Measurements from ENCODE around the gene IGHMBP2. TPM values are rescaled to one million over a fixed set of nuclear protein-coding genes. Genes with fewer than 3 reads are reported as not detected.

Gene IGHMBP2
- total RNA-seq, 1 donor from 2014 or later, result 32.0 TPM

DNA sequence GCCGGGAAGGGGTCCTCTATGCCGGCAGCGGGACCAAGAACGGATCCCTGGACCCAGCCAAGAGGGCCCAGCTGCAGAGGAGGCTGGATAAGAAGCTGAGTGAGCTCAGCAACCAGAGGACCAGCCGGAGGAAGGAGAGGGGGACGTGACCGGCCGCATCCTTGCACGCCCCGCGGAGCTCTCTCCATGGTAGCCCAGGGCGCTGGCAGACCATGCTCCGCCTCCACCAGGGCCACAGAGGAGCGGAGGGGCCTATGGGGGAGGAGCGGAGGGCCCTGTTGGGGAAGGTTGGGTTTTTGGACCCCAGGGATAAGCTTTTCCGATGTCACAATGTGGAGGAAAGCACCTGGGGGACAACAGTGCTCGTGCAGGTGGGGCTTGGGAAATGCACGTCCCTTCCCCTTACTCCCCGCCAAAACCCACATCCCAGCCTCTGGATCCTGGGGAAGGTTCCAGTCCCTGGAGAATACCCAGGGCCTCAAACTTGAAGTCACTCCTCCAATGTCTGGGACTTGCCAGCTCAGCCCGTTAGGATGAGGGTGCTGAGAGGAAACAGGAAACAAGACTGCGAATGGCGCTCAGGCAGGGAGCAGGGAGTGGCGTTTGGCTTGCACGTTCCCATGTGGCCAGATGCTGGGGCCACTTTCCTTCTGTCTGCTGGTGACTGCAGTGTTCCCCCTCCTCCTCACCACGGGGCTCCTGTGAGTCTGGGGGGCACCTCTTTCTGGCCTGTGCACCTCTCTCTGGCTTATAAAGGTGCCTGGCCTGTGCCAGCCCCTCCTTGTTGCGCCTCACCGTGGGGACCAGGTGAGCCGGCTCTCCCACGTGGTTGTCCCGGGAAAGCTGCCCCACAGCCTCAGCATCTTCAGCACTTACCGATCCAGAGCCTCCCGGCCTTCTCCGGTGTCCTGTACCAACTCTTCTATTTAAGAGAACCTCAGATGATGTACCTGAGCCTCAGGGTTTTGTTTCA lies 36.2 kb downstream of the IGHMBP2 start:
- intact Hi-C loops (cut with micrococcal nuclease), result no loop called here

DNA sequence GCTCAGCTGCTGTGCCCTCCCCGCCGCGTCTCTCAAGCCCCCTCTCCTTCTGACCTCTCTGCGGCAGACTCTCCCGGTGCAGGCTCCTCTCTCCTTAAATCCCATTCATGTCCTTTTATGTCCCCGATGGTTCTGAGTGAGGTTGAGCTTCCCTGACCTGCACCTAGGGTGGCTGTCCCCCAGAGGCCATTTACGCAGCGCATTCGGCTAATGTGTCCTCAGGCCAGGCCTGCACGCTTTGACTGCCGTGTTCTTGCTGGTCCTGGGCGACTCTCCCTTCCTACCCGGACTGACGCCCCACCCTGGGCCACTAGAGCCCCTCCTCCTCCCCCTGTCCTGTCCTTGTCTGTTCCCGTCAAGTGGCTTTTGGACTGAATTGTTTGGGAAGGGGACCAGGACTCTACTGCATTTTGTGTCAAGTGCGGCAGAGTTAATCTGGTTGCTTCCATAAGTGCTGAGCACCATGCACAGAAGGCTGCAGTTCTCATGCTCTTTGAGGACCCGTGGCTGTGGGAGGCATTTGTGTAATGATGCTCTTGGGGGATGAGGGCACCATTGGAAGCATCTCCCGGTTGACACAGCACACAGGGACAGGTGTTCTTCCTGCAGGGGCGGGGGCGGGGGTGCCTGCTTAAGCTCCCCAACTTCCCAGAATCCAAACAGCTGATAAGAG lies 37.1 kb downstream of the IGHMBP2 start:
- intact Hi-C loops (cut with micrococcal nuclease), result no loop called here

DNA sequence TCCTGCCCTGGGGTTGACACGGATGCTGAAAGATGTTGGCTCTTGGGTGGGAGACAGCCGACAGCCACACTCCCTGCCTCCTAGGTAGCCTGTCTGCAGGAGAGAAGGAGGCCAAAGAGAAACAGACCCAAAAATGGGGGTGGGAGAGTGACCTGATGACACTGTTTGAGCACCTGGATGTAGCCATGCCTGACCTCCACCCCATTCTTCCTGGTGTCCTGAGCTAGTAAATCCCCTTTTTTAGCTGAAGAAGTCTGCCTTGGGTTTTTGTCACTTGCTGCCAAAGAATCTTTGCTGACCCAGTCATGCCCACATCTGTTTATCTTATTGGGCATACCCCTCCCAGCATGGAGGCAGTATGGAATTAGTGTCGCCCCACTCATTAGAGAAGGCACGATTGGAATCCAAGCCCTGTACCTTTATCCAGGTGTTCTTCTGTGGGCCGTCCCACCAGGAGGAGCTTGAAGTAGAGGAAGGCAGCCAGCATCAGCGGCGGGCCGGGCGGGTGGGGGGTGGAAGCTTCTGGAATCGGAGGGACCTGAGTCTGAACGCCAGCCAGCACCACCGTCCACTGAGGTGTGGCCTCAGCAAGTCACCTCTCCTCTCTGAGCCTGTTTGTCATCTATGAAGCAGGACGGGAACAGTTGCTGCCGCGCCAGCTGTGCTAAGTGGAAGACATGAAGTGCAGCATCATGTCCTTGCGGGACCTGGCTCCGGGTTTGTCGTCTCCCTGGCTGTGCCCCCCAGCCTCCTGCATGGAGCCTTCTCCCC lies 37.8 kb downstream of the IGHMBP2 start:
- intact Hi-C loops (cut with micrococcal nuclease), result no loop called here

DNA sequence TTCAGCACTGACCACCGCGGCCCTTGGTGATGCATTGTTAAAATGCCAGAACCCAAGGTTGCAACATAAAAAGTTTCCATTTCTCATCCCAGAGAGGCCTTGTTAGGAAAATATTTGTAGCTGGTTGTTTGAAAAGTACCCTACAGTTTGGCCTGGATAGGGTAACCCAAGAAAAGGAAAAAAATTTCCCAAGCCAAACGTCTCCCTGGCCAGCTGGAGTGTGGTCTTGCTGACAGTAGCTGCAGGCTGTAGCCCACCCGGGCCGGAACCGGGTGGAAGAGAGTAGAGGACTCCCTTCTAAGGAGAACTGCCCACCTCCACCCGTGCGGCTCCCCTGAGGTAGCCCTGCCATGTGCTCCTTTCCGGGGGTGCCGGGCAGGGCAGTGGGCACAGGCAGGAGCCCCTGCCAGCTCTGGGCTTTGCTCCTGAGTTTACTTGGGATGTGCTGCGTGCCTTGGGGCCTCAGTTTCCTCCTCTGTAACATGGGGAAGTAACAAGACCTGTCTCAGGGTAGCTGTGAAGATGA lies 38.5 kb downstream of the IGHMBP2 start:
- intact Hi-C loops (cut with micrococcal nuclease), result no loop called here

DNA sequence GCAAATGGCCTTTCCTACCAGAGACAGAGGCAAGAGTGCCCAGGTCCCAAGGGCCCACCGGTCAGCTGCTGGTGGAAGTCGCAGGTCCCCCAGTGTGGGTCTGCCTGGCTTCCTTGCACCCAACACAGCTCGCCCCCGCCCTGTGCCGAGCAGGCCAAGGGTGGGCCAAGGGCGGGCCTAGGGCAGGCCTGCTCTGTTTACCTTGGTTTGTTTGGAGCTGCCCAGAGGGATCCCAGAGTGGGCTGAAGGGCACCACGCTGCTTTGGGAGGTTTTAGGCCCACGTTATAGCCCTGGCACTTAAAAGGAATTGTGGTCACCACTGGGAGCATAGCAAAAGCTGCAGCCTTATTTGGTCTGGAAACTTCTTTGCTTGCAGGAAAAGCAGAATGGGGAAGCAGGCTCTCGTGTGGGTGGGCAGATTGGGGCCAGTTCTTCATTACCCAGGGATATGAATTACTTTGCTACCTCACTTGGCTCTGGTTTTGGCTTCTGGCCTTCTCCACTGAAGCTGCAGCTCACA lies 39.1 kb downstream of the IGHMBP2 start:
- intact Hi-C loops (cut with micrococcal nuclease), result no loop called here

DNA sequence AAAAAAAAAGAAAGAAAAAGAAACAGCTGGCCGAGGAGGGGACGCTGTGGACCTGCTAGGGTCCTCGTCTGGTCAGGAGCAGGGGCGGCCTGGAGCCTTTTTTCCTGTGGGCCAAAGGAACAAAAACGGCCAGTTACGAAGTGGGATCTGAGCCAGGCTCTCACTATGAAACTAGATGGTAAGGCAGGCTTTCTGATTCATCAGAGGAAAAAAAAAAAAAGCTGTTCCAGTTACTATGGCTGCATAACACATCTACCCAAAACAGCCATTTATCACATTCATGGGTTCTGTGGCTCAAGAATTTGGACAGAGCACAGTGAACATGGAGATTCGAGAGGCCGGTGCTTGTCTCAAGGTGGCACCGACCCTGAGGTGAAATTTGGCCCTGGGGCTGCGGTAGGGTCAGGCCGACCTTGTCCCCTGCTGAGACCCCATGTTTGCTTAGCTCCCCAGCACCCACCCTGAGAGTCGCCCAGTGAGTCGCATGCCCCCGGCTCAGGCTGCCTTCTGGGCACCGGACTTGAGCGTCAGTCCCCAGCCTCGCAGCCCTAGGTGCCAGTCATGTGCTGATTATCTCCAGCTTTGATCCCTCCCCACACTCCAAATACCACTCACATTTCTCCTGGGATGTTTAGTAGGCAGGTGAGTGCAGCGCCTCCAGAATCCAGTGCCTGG lies 42.9 kb downstream of the IGHMBP2 start:
- intact Hi-C loops (cut with micrococcal nuclease), result no loop called here

DNA sequence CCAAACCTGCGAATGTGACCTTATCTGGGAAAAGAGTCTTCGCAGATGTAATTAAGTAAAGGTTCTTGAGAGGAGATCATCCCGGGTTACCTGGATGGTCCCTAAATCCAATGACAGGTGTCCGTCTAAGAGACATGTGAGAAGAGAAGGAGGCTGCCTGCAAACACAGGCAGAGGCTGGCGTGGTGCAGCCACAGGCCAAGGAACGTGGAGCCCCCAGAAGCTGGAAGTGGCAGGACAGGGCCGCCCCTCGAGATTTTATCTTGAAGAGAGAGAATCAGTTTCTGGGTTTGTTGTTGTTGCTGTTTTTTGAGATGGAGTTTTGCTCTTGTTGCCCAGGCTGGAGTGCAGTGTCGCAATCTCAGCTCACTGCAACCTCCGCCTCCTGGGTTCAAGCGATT lies 43.5 kb downstream of the IGHMBP2 start:
- intact Hi-C loops (cut with micrococcal nuclease), result no loop called here

DNA sequence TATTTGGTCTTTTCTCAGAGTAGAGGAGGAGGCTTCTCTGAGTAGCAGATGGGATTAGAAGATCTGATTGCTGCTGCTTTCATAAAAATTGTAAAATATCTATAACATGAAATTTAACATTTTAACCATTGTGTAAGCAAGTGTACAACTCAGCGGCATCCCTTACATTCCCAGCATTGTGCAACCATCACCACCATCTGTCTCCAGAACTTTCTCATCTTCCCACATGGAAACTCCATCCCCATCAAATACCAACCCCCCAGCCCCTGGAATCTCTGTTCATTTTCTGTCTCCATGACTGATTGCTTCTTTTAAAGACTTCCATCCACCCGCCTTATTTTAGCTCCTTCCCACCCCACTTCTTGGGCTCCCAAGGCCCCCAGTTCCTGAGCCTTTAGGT lies 44.8 kb downstream of the IGHMBP2 start:
- intact Hi-C loops (cut with micrococcal nuclease), result no loop called here

GRCh38 chr11:68948935-68949334 lies 45.2 kb downstream of the IGHMBP2 start:
- intact Hi-C loops (cut with micrococcal nuclease), result no loop called here

DNA sequence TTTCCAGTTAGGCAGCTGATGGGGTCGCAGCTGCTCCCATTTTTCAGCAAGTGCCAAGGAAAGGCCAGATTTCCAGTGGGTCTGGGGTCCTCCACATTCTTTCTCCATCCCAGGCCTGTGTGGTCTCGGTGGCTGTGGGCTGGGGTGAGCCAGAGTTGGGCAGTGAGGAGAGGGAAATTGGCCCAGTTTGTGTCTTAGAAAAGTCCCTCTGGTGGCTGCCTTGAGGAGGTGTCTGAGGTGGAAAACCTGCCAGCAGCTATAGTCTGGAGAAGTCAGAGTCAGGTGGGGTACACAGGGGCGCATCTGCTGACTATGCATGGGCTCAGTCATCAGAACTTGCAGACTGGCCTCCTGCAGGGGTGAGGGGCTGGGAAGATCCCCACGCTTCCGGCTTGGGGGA lies 46.6 kb downstream of the IGHMBP2 start:
- intact Hi-C loops (cut with micrococcal nuclease), result no loop called here

- intact Hi-C loops (cut with micrococcal nuclease), result no loop called here
These were observed 47.1 kb downstream of the IGHMBP2 start for GRCh38 chr11:68950762-68951161.

GRCh38 chr11:68954836-68955606 lies 51.3 kb downstream of the IGHMBP2 start:
- intact Hi-C loops (cut with micrococcal nuclease), result loop anchor here (5.0 kb wide), 1 partner anchor 132 kb away; no protein-coding TSS in a partner anchor

- intact Hi-C loops (cut with micrococcal nuclease), result loop anchor here (5.0 kb wide), 1 partner anchor 132 kb away; no protein-coding TSS in a partner anchor
These were observed 51.9 kb downstream of the IGHMBP2 start for GRCh38 chr11:68955607-68955958.

DNA sequence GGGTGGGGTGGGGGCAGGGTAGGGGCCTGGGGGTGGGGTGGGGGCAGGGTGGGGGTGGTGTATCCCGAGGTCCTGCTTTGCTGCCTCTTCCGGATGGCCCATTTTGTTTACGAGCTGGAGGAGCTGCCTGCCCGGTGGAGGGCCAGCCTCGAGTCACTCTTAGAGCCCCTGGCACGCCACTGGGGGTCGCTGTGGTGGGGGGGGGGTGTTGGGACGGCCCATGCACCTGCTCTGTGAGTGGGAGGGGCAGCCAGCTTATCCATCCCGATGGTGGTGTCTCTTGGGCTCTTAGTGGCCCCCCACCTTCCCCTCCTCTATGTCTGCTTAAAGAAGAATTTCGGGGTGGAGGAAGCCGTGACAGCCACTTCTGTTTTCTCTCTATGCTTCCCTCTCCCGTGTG lies 52.5 kb downstream of the IGHMBP2 start:
- intact Hi-C loops (cut with micrococcal nuclease), result loop anchor here (5.0 kb wide), 1 partner anchor 131 kb away; no protein-coding TSS in a partner anchor

GRCh38 chr11:68956547-68957254 lies 53.0 kb downstream of the IGHMBP2 start:
- intact Hi-C loops (cut with micrococcal nuclease), result loop anchor here (5.0 kb wide), 1 partner anchor 131 kb away; no protein-coding TSS in a partner anchor

DNA sequence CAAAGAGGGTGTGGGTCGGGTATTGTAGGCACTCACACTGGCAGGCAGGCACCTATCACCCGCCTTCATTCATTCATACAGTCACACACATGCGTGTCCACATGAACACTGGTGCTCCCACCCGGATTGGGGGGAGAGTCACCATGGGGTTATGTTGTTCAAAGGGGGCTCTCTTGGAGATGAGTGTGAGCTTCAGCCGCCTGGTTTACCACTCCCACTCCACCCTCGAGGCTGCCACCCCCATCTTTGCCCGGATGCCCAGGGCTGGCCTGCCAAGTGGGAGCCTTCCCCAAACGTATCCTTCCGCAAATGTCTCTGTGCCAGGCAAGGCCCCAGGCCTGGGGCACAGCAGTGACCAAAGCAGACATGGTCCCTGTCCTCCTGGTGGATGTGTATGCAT lies 54.5 kb downstream of the IGHMBP2 start:
- intact Hi-C loops (cut with micrococcal nuclease), result loop anchor here (5.0 kb wide), 1 partner anchor 129 kb away; no protein-coding TSS in a partner anchor

DNA sequence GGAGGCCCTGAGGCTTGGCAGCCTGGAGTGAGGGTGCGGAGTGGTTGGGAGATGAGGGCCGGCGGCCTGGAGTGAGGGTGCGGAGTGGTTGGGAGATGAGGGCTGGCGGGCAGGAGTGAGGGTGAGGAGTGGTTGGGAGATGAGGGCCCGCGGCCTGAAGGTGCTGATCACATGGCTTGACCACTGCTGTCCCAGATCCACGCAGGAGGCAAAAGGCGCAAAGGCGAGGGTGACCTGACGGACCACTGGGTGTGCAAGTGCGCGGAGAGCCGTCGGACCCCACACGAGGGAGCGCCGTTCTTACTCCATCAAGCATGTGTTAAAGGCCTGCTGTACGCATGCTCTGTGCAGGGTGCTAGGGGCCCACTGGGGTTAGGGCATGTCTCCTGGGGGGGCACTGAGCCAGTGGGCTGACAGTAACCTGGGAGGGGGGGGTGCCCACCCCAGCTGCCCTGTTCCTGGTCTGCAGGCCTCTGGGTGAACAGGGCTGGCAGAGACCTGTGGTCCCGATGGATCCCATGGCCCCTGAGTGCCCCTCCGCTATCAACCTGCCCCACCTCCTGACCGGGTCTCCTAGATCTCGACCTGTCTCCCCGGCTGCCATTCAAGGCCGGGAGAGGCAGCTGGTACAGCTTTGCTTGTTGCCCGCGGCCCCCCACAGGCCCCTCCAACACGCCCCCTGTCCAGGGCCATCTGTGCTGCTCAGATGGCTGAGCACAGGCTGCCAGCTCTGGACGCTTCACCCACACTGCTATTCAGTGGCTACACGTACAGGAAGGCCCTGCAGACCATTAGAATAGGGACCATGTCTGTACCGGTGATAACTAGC lies 56.0 kb downstream of the IGHMBP2 start:
- intact Hi-C loops (cut with micrococcal nuclease), result loop anchor here (5.0 kb wide), 1 partner anchor 128 kb away; no protein-coding TSS in a partner anchor
